ENCODE data around the gene PID1.

DNA sequence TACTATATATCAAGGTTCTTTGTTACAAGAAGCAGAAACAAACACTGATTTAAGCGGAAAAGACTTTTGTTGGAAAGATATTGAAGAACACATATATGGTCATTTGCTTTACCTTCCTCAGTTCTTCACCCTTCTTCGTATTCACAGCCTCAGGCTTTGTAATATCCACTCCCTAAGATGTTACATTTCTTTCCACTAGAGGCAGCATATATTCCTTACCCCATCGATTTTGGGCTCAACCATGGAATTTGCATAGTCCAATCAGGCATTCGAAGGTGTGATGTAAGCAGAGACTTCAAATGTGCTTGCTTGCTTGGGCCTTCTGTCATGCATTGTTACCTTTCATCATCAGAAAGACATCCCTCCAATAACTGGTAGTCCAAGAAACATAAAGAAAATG lies 287.4 kb downstream of the PID1 start:
- TF ChIP-seq, protein P1, sequence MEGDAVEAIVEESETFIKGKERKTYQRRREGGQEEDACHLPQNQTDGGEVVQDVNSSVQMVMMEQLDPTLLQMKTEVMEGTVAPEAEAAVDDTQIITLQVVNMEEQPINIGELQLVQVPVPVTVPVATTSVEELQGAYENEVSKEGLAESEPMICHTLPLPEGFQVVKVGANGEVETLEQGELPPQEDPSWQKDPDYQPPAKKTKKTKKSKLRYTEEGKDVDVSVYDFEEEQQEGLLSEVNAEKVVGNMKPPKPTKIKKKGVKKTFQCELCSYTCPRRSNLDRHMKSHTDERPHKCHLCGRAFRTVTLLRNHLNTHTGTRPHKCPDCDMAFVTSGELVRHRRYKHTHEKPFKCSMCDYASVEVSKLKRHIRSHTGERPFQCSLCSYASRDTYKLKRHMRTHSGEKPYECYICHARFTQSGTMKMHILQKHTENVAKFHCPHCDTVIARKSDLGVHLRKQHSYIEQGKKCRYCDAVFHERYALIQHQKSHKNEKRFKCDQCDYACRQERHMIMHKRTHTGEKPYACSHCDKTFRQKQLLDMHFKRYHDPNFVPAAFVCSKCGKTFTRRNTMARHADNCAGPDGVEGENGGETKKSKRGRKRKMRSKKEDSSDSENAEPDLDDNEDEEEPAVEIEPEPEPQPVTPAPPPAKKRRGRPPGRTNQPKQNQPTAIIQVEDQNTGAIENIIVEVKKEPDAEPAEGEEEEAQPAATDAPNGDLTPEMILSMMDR (IDR thresholded peaks at IDR 0.05; ENCODE audit: insufficient read depth, low read length) = no peak
- TF ChIP-seq GABPA (IDR thresholded peaks at IDR 0.05; ENCODE audit: low read depth) (no peak), POLR2AphosphoS5 (IDR thresholded peaks at IDR 0.05; ENCODE audit: low read depth) (no peak)
